Activated CD4-positive, alpha-beta memory T cell treated with anti-CD3 and anti-CD28 coated beads for 36 hours (primary cell): Measurements from ENCODE around the gene DNAH8. TPM values are rescaled to one million over a fixed set of nuclear protein-coding genes. Genes with fewer than 3 reads are reported as not detected.
"Not testable (repeated sequence)": the region's sequence is repeated elsewhere in the genome, so short reads cannot be mapped to it uniquely, and the experiment has no call there.

Experiments used
- CTCF ChIA-PET: fragments of 350-600 bp; sonication (Branson Sonifier 250); formaldehyde crosslinking; loops from one replicate; lab custom pipeline; 2021; ENCODE audit warnings: antibody characterized with exemption, inconsistent platforms; lab: Charles Lee
- POLR2A ChIA-PET: fragments of 350-600 bp; sonication (Branson Sonifier 250); formaldehyde crosslinking; loops from one replicate; lab custom pipeline; 2021; ENCODE audit warnings: antibody characterized with exemption; lab: Charles Lee
- DNase-seq: peaks from one replicate; pipeline ENCODE4 v3.0.0-alpha.2; 2020
- H3K27ac Mint-ChIP-seq: one replicate; pipeline ENCODE4 v1.8.0; 2021; ENCODE audit warnings: mixed read lengths
- H3K27me3 Mint-ChIP-seq: one replicate; pipeline ENCODE4 v1.8.0; 2021; ENCODE audit warnings: mixed read lengths
- H3K36me3 Mint-ChIP-seq: one replicate; pipeline ENCODE4 v1.8.0; 2021; ENCODE audit warnings: mixed read lengths
- H3K4me1 Mint-ChIP-seq: one replicate; pipeline ENCODE4 v1.8.0; 2021; ENCODE audit warnings: low read depth, mixed read lengths
- H3K4me3 Mint-ChIP-seq: one replicate; pipeline ENCODE4 v1.8.0; 2021; ENCODE audit warnings: mild to moderate bottlenecking, mixed read lengths
- H3K9me3 Mint-ChIP-seq: one replicate; pipeline ENCODE4 v1.8.0; 2021; ENCODE audit warnings: mixed read lengths
- intact Hi-C: fragments of 100-400 bp; cut with micrococcal nuclease; formaldehyde crosslinking; loops from one replicate; pipeline ENCODE4 v1.15.1; 2023
- total RNA-seq, 2 experiments: library from RNA; stranded (reverse); gene quantifications; one replicate each; pipeline ENCODE4 v1.2.3, GENCODE V29; 2021

The DNAH8 gene
- total RNA-seq, 2 experiments from 2014 or later: 0.02 to 0.22 TPM

DNA sequence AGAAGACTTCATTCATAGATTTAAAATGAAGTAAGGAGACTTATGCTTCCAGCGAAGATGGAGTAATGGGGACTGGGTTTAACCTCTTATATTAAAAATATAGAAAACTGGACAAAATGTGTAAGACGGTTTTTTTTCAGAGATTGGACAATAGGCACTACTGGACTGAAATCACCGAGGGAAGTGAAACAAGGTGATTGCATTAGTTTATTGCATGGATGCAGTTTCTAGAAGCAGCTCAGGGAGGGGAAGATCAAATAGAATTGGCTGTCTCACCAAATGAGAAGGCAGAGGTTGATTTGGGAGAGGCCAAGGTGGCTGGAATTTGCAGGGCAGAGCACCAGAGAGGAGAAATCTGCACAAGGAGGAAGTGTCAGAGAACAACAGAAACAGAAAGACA lies 162.6 kb downstream of the DNAH8 start:
- Mint-ChIP-seq H3K27me3 (no peaks in the 10 kb centered on the region), H3K36me3 (no peaks in the 10 kb centered on the region), H3K9me3 (peaks cover 3% of the 10 kb centered on the region), H3K4me3 (no peak overlapping the region), H3K4me1 (peaks cover 25% of the 10 kb centered on the region), H3K27ac (no peak overlapping the region)
- POLR2A ChIA-PET: no interaction called here
- intact Hi-C loops: loop anchor here (2.0 to 10.0 kb wide), 4 partner anchors 95 to 287 kb away; partner anchors contain the start of gene SAYSD1
- CTCF ChIA-PET: no interaction called here
- DNase-seq: no peak

DNA sequence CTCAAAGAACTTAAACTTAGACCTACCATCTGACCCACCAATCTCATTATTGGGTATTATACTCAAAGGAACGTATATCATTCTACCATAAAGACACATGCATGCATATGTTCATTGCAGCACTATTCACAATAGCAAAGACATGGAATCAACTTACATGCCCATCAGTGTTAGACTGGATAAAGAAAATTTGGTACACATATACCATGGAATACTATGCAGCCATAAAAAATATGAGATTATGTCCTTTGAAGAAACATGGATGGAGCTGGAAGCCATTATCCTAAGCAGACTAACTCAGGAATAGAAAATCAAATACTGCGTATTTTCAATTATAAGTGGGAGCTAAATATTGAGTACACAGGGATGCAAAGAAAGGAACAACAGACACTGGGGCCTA lies 167.0 kb downstream of the DNAH8 start:
- H3K27me3 Mint-ChIP-seq: no peaks in the 10 kb centered on the region
- intact Hi-C loops: no loop called here
- ChIA-PET POLR2A (no interaction called here), CTCF (interaction anchor here (1.5 kb wide), 2 partner anchors 10 to 423 kb away, joined by 3 to 5 read pairs; no protein-coding TSS in a partner anchor)
- peaks cover 4% of the 10 kb centered on the region for H3K4me1 Mint-ChIP-seq
- H3K9me3 Mint-ChIP-seq: peaks cover 3% of the 10 kb centered on the region
- H3K36me3 Mint-ChIP-seq: no peaks in the 10 kb centered on the region
- no peak overlapping the region for H3K4me3 Mint-ChIP-seq
- DNase-seq: no peak
- no peak overlapping the region for H3K27ac Mint-ChIP-seq

- no peaks in the 10 kb centered on the region for H3K4me1 Mint-ChIP-seq
- DNase-seq: no peak
- no peak overlapping the region for H3K27ac Mint-ChIP-seq
- ChIA-PET CTCF (no interaction called here), POLR2A (no interaction called here)
- H3K9me3 Mint-ChIP-seq: no peaks in the 10 kb centered on the region
- H3K4me3 Mint-ChIP-seq: no peak overlapping the region
- H3K36me3 Mint-ChIP-seq: no peaks in the 10 kb centered on the region
- intact Hi-C loops: no loop called here
- H3K27me3 Mint-ChIP-seq: peaks cover 1% of the 10 kb centered on the region
Observed at GRCh38 chr6:38897507-38897906, 182.4 kb downstream of the DNAH8 start.

DNA sequence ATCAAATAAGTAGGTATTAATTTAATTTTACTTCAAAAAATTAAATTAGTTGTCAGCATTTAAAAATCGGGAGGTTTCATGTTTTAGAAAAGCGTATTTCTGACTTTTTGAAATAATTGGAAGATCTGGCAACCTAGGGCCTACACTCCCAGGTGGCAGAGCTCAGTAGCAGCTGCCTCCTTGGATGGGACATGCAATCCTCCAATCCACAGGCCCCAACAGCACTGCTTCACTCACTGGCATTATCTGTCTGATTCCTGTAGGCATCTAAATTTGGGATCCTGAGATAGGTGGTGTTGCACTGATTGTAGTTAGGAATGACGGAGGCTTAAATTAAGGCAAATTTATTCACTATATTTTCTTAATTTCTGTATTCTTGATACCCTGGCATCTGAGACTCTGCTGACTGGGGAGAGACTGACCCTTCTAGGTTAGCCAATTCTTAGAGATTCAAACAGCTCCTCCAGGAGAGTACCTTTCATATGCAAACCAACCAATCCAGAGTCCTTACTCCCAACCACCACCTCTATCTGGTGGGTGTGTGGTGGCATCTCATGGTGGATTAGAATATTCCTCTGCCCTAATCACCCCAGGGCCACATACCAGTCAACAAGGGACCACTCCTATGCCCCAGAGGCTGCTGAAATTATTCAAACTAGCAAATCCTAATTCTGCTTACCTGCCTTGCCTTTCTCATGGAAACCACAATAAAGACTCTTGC lies 186.9 kb downstream of the DNAH8 start:
- ChIA-PET CTCF (no interaction called here), POLR2A (no interaction called here)
- Mint-ChIP-seq H3K9me3 (no peaks in the 10 kb centered on the region), H3K4me3 (no peak overlapping the region), H3K27me3 (peaks cover 4% of the 10 kb centered on the region), H3K4me1 (peaks cover 4% of the 10 kb centered on the region), H3K36me3 (no peaks in the 10 kb centered on the region), H3K27ac (no peak overlapping the region)
- no peak for DNase-seq
- intact Hi-C loops: no loop called here

GRCh38 chr6:38906582-38906981 lies 191.5 kb downstream of the DNAH8 start:
- Mint-ChIP-seq H3K36me3 (no peaks in the 10 kb centered on the region), H3K9me3 (no peaks in the 10 kb centered on the region), H3K27ac (no peak overlapping the region), H3K4me3 (no peak overlapping the region), H3K27me3 (peaks cover 4% of the 10 kb centered on the region), H3K4me1 (peaks cover 4% of the 10 kb centered on the region)
- DNase-seq: no peak
- intact Hi-C loops: no loop called here
- CTCF ChIA-PET: no interaction called here
- POLR2A ChIA-PET: no interaction called here

DNA sequence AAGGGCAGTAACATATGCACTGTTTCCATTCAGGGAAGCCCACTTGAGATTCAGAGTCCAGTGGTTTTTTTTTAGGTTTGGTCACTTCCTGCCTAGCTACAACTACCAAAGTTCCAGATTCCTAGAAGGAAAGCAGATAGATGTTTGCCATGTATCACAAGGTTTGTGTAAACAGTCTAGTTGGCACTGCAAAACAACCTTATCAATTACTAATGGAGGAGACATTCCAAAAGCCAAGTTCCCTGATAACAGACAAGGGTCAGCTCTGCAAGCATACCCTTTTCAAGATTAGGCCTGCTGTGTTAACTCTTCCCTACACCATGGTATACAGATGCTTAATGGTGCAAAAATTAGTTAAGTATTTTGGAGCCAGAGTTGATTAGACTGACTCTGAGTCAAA lies 192.2 kb downstream of the DNAH8 start:
- DNase-seq: no peak
- H3K27me3 Mint-ChIP-seq: peaks cover 4% of the 10 kb centered on the region
- intact Hi-C loops: no loop called here
- ChIA-PET POLR2A (no interaction called here), CTCF (no interaction called here)
- no peaks in the 10 kb centered on the region for H3K36me3 Mint-ChIP-seq
- H3K4me1 Mint-ChIP-seq: peaks cover 4% of the 10 kb centered on the region
- H3K27ac Mint-ChIP-seq: no peak overlapping the region
- H3K4me3 Mint-ChIP-seq: no peak overlapping the region
- H3K9me3 Mint-ChIP-seq: no peaks in the 10 kb centered on the region

DNA sequence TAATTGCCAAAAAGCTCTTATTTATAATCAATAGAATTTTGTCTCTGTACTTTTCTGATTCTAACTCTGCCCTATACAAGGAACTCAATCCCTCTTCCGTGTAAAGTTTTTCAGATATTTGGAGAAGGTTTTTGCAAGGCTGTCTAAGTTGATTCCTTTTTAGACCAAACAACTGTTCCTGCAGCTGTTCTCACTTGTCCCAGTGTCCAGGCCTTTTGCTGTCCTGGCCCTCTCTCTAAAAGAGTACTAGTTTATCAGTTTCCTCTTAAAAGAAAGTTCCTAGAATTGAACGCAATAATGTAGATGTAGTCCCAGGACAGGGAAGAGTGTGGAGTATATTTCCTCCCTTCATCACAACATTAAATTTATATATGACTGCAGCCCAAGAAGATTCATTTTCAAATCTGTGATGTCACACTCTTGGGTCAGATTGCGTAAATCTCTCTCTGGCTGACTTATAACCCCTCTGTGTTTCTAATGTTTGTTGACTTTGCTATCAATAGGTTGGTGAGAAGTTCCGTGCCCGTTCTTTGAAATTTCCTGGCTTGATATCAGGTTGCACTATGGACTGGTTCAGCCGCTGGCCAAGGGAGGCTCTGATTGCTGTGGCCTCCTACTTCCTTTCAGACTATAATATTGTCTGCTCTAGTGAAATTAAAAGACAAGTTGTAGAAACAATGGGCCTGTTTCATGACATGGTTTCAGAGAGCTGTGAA lies 194.1 kb downstream of the DNAH8 start:
- intact Hi-C loops: no loop called here
- Mint-ChIP-seq H3K4me1 (peaks cover 4% of the 10 kb centered on the region), H3K9me3 (no peaks in the 10 kb centered on the region), H3K27me3 (no peaks in the 10 kb centered on the region), H3K27ac (no peak overlapping the region), H3K36me3 (no peaks in the 10 kb centered on the region), H3K4me3 (no peak overlapping the region)
- DNase-seq: no peak
- POLR2A ChIA-PET: no interaction called here
- CTCF ChIA-PET: no interaction called here

DNA sequence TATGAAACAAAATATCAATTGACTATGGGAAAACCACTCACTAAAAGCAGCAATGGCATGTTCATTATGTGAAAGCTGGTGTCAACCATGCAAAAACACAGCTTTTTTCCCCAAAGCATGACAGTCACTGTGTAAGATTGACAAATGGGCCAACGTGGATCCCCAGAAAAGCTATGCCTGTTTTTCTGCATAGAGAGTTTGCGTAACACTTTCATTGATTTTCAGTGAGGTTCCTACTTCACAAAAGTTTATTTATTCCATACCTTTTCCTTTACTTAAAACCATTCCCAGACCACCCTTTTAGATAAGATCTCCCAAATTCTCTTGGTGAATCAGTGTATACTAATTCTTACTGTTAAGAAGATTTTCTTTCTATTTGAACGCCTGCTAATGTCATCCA lies 195.1 kb downstream of the DNAH8 start:
- intact Hi-C loops: no loop called here

DNA sequence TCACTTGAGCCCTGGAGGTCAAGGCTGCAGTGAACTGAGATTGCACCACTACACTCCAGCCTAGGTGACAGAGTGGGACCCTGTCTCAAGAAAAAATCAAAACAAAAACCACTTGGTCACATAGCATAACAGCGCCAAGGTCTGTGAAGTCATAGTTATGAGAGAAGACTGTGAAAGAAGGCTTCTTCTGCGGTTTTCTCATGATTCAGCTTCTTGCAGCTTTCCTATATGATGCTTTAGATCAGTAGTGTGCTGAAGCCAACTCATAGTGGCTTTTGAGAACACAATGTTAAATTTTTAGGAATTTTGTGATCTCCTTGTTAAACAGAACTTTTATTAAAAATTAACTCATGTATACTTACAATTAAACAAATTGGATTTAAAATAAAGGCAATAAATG lies 197.3 kb downstream of the DNAH8 start:
- H3K27ac Mint-ChIP-seq: no peak overlapping the region
- ChIA-PET CTCF (no interaction called here), POLR2A (no interaction called here)
- H3K9me3 Mint-ChIP-seq: no peaks in the 10 kb centered on the region
- DNase-seq: no peak
- no peaks in the 10 kb centered on the region for H3K27me3 Mint-ChIP-seq
- no peak overlapping the region for H3K4me3 Mint-ChIP-seq
- no peaks in the 10 kb centered on the region for H3K36me3 Mint-ChIP-seq
- H3K4me1 Mint-ChIP-seq: no peaks in the 10 kb centered on the region
- intact Hi-C loops: no loop called here

More for the DNA sequence above, 195.1 kb downstream of the DNAH8 start:
- no peaks in the 10 kb centered on the region for H3K27me3 Mint-ChIP-seq
- H3K27ac Mint-ChIP-seq: no peak overlapping the region
- ChIA-PET CTCF (interaction anchor here (1.1 kb wide), 1 partner anchor 39 kb away, joined by 3 read pairs; no protein-coding TSS in a partner anchor), POLR2A (no interaction called here)
- H3K36me3 Mint-ChIP-seq: no peaks in the 10 kb centered on the region
- H3K4me1 Mint-ChIP-seq: peaks cover 4% of the 10 kb centered on the region
- no peak for DNase-seq
- no peak overlapping the region for H3K4me3 Mint-ChIP-seq
- no peaks in the 10 kb centered on the region for H3K9me3 Mint-ChIP-seq

- no peak for DNase-seq
- H3K9me3 Mint-ChIP-seq: no peaks in the 10 kb centered on the region
- no peak overlapping the region for H3K27ac Mint-ChIP-seq
- CTCF ChIA-PET: no interaction called here
- H3K27me3 Mint-ChIP-seq: no peaks in the 10 kb centered on the region
- intact Hi-C loops: no loop called here
- no peak overlapping the region for H3K4me3 Mint-ChIP-seq
- H3K36me3 Mint-ChIP-seq: no peaks in the 10 kb centered on the region
- POLR2A ChIA-PET: no interaction called here
- H3K4me1 Mint-ChIP-seq: no peaks in the 10 kb centered on the region
Observed at GRCh38 chr6:38915205-38915925, 200.3 kb downstream of the DNAH8 start.

- H3K27ac Mint-ChIP-seq: not testable (repeated sequence)
Observed at GRCh38 chr6:38921540-38921939, 206.4 kb downstream of the DNAH8 start.

GRCh38 chr6:38924791-38925509 lies 209.8 kb downstream of the DNAH8 start:
- CTCF ChIA-PET: no interaction called here
- H3K36me3 Mint-ChIP-seq: no peaks in the 10 kb centered on the region
- POLR2A ChIA-PET: no interaction called here
- intact Hi-C loops: no loop called here
- DNase-seq: no peak
- H3K9me3 Mint-ChIP-seq: no peaks in the 10 kb centered on the region
- no peak overlapping the region for H3K27ac Mint-ChIP-seq
- no peak overlapping the region for H3K4me3 Mint-ChIP-seq
- peaks cover 3% of the 10 kb centered on the region for H3K27me3 Mint-ChIP-seq
- H3K4me1 Mint-ChIP-seq: no peaks in the 10 kb centered on the region

More at GRCh38 chr6:38921540-38921939, 206.4 kb downstream of the DNAH8 start:
- DNase-seq, intact Hi-C loops, H3K36me3 Mint-ChIP-seq, POLR2A ChIA-PET, H3K4me3 Mint-ChIP-seq, H3K9me3 Mint-ChIP-seq, H3K27me3 Mint-ChIP-seq, H3K4me1 Mint-ChIP-seq: not testable (repeated sequence)
- CTCF ChIA-PET: interaction anchor here (1.1 kb wide), 1 partner anchor 49 kb away, joined by 6 read pairs; no protein-coding TSS in a partner anchor
